K562 (cell line): ENCODE measurements around the gene RAB21. TPM values are rescaled to one million over a fixed set of nuclear protein-coding genes. Genes with fewer than 3 reads are reported as not detected.

Source experiments
- CBFA2T3 ChIP-seq: fragments of 450-650 bp; IDR thresholded peaks from 2 replicates; pipeline ENCODE4 v1.6.1; 2017
- CBFB ChIP-seq: sonication (generic); formaldehyde crosslinking; IDR thresholded peaks from 2 replicates; pipeline ENCODE4 v1.4.0; 2020; ENCODE audit warnings: mild to moderate bottlenecking, missing genetic modification reagents
- DMBX1 ChIP-seq: fragments of 250-450 bp; sonication (Bioruptor Pico); IDR thresholded peaks from 2 replicates; pipeline ENCODE4 v1.8.0; 2022; ENCODE audit warnings: inconsistent platforms, mild to moderate bottlenecking, moderate library complexity, borderline replicate concordance
- EZH2 ChIP-seq: IDR thresholded peaks from 2 replicates; pipeline ENCODE4 v1.6.1; 2012; ENCODE audit warnings: low read depth, mild to moderate bottlenecking, inconsistent platforms, low read length, borderline replicate concordance
- GATA2 ChIP-seq: sonication (generic); formaldehyde crosslinking; IDR thresholded peaks from 2 replicates; pipeline ENCODE4 v1.4.0; 2020; ENCODE audit warnings: mild to moderate bottlenecking, missing genetic modification reagents
- KLF16 ChIP-seq: IDR thresholded peaks from 2 replicates; pipeline ENCODE4 v1.6.1; 2016; ENCODE audit warnings: antibody characterized with exemption
- MTA1 ChIP-seq: fragments of 450-650 bp; IDR thresholded peaks from 2 replicates; pipeline ENCODE4 v1.6.1; 2017; ENCODE audit warnings: borderline replicate concordance
- MTA3 ChIP-seq: fragments of 450-650 bp; formaldehyde crosslinking; IDR thresholded peaks from 2 replicates; pipeline ENCODE4 v1.6.1; 2017; ENCODE audit warnings: mild to moderate bottlenecking, borderline replicate concordance
- NCOA4 ChIP-seq: fragments of 450-650 bp; IDR thresholded peaks from 2 replicates; pipeline ENCODE4 v1.6.1; 2018; ENCODE audit warnings: mild to moderate bottlenecking; ENCODE audit not compliant: partially characterized antibody
- NFATC3 ChIP-seq: fragments of 450-650 bp; IDR thresholded peaks from 2 replicates; pipeline ENCODE4 v1.6.1; 2017; ENCODE audit warnings: mild to moderate bottlenecking
- NFRKB ChIP-seq: fragments of 450-650 bp; IDR thresholded peaks from 2 replicates; pipeline ENCODE4 v1.6.1; 2016; ENCODE audit warnings: low read depth
- POLR2B ChIP-seq: fragments of 450-650 bp; IDR thresholded peaks from 2 replicates; pipeline ENCODE4 v1.6.1; 2018; ENCODE audit warnings: low read depth; ENCODE audit not compliant: partially characterized antibody
- SMAD3 ChIP-seq: fragments of 450-650 bp; formaldehyde crosslinking; conservative IDR thresholded peaks from 2 replicates; pipeline ENCODE4 v1.4.0; 2020; ENCODE audit warnings: mild to moderate bottlenecking
- TEAD1 ChIP-seq, 2 experiments: fragments of 450-650 bp in 1 of 2; sonication (generic) in 1 of 2; formaldehyde crosslinking; IDR thresholded peaks; 2 replicates each; pipeline versions ENCODE4 v1.4.0 to v1.8.0; 2020 to 2022; ENCODE audit warnings: mild to moderate bottlenecking in 2 of 2, missing genetic modification reagents in 1 of 2
- TGIF2 ChIP-seq: sonication (generic); formaldehyde crosslinking; IDR thresholded peaks from 2 replicates; pipeline ENCODE4 v1.8.1; 2022; ENCODE audit warnings: mild to moderate bottlenecking, missing genetic modification reagents, moderate library complexity
- U2AF1 ChIP-seq: fragments of 200-400 bp; formaldehyde crosslinking; optimal IDR thresholded peaks from 2 replicates; pipeline ENCODE3; 2017; ENCODE audit warnings: mild to moderate bottlenecking, low read depth, low read length, moderate library complexity
- ZBED1 ChIP-seq: IDR thresholded peaks from 2 replicates; pipeline ENCODE4 v1.6.1; 2014
- ZNF134 ChIP-seq: fragments of 250-450 bp; sonication (Bioruptor Pico); conservative IDR thresholded peaks from 2 replicates; pipeline ENCODE4 v1.4.0; 2020
- ZNF699 ChIP-seq: fragments of 250-450 bp; sonication (Bioruptor Pico); IDR thresholded peaks from 2 replicates; pipeline ENCODE4 v1.8.0; 2021; ENCODE audit warnings: mild to moderate bottlenecking, moderate library complexity; ENCODE audit not compliant: insufficient replicate concordance
- polyA plus RNA-seq, 8 experiments: library from polyadenylated mRNA; depleted of rRNA in 4 of 8; stranded (reverse) in 5 of 8; unstranded in 3 of 8; fragments of >200 nt; fragmentation: Nextera tagmentation in 2 of 8; fragmentation: Illumina TruSeq in 1 of 8; extraction: Ambion mirVana in 2 of 8; extraction: Trizol in 1 of 8; gene quantifications; 2 replicates each; pipeline versions ENCODE4 v1.2.1 to v1.2.3, GENCODE V29; 2011 to 2014; ENCODE audit warnings: inconsistent platforms in 1 of 8, missing spikeins in 1 of 8
- total RNA-seq, 7 experiments: library from RNA; depleted of rRNA in 6 of 7; stranded (reverse); fragments of >200 nt in 6 of 7; fragmentation: Illumina TruSeq in 2 of 7; extraction: Trizol in 2 of 7; gene quantifications; 2 replicates each; pipeline versions ENCODE4 v1.2.1 to v1.2.3, GENCODE V29; 2011 to 2021; ENCODE audit warnings: low replicate concordance in 1 of 7
- TF ChIP-seq, protein P1 (sequence below): IDR thresholded peaks from 2 replicates; pipeline ENCODE4 v1.6.1; 2011; ENCODE audit warnings: borderline replicate concordance, low read depth, mild to moderate bottlenecking, moderate library complexity, low read length; ENCODE audit not compliant: insufficient read depth, poor library complexity, severe bottlenecking
- TF ChIP-seq, protein P2 (sequence below): fragments of 450-650 bp; IDR thresholded peaks from 2 replicates; pipeline ENCODE4 v1.6.1; 2016; ENCODE audit warnings: missing biosample characterization, missing genetic modification characterization
- TF ChIP-seq, protein P3 (sequence below): fragments of 250-450 bp; sonication (Bioruptor Pico); IDR thresholded peaks from 2 replicates; pipeline ENCODE4 v1.8.0; 2021; ENCODE audit warnings: moderate library complexity, mild to moderate bottlenecking, inconsistent platforms
- TF ChIP-seq, protein P4 (sequence below): fragments of 450-650 bp; formaldehyde crosslinking; IDR thresholded peaks from 2 replicates; pipeline ENCODE4 v1.4.0; 2022; ENCODE audit warnings: missing genetic modification characterization

The RAB21 gene
- total and polyA plus RNA-seq, 9 of the 15 experiments (the other 6 are each of a cell fraction or from before 2014, with no cell fraction given), result 5.3 to 45.6 (median 19.6) TPM

DNA sequence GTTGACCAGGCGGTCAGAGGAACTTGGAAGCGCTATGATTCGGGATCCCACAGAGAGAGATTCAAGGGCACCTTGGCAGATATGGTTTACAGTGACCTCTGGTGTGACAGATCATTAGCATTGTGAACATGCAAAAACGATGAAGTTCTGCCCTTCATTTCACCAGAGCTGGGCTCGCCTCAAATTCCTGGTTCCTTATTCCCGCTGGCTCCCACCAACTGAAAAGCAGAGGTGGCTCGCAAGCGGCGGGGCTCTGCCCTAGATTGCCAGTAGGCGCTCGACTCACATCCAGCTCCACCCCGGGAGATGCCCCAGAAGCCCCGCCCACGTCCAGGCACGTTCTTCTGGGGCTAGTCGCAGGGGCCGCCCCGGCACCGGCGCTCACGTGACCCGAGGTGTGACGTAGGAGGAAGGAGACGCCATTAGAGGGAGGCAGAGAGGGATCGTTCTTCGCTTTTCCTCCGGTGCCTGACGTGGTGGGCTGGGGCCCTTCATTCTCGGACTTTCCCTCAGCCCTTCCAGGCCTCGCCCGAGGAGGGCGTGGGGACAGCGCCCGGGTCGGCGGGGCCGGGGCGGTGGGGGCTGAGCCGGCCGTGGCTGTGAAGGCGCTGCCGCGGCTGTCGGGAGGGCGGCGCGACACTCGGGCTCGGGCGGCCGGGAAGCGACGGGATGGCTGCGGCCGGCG is at the start of gene RAB21 (continued):
- TF ChIP-seq, protein P1, sequence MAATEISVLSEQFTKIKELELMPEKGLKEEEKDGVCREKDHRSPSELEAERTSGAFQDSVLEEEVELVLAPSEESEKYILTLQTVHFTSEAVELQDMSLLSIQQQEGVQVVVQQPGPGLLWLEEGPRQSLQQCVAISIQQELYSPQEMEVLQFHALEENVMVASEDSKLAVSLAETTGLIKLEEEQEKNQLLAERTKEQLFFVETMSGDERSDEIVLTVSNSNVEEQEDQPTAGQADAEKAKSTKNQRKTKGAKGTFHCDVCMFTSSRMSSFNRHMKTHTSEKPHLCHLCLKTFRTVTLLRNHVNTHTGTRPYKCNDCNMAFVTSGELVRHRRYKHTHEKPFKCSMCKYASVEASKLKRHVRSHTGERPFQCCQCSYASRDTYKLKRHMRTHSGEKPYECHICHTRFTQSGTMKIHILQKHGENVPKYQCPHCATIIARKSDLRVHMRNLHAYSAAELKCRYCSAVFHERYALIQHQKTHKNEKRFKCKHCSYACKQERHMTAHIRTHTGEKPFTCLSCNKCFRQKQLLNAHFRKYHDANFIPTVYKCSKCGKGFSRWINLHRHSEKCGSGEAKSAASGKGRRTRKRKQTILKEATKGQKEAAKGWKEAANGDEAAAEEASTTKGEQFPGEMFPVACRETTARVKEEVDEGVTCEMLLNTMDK, result no peak
- TF ChIP-seq EZH2, result no peak
- 0 out of 2 replicates have a peak, but pooled peaks have one; percentile 46 for TF ChIP-seq MTA3
- TF ChIP-seq, protein P2, sequence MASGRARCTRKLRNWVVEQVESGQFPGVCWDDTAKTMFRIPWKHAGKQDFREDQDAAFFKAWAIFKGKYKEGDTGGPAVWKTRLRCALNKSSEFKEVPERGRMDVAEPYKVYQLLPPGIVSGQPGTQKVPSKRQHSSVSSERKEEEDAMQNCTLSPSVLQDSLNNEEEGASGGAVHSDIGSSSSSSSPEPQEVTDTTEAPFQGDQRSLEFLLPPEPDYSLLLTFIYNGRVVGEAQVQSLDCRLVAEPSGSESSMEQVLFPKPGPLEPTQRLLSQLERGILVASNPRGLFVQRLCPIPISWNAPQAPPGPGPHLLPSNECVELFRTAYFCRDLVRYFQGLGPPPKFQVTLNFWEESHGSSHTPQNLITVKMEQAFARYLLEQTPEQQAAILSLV (tag), result no peak
- no peak for TF ChIP-seq DMBX1 (CRISPR knock-in tag)
- TF ChIP-seq NCOA4, result no peak
- peak; percentile 7; the same call in 1 of the 2 replicates for TF ChIP-seq CBFA2T3
- TF ChIP-seq, protein P3, sequence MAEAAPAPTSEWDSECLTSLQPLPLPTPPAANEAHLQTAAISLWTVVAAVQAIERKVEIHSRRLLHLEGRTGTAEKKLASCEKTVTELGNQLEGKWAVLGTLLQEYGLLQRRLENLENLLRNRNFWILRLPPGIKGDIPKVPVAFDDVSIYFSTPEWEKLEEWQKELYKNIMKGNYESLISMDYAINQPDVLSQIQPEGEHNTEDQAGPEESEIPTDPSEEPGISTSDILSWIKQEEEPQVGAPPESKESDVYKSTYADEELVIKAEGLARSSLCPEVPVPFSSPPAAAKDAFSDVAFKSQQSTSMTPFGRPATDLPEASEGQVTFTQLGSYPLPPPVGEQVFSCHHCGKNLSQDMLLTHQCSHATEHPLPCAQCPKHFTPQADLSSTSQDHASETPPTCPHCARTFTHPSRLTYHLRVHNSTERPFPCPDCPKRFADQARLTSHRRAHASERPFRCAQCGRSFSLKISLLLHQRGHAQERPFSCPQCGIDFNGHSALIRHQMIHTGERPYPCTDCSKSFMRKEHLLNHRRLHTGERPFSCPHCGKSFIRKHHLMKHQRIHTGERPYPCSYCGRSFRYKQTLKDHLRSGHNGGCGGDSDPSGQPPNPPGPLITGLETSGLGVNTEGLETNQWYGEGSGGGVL (CRISPR knock-in tag), result no peak
- peak; percentile 94; the same call in 1 of the 2 replicates for TF ChIP-seq NFRKB
- TF ChIP-seq TEAD1 (CRISPR knock-in tag; IDR thresholded peaks at IDR 0.05), result peak; percentile 24 to 53; a peak in 1 of 4 replicates
- no peak for TF ChIP-seq ZNF699 (CRISPR knock-in tag)
- no peak for TF ChIP-seq KLF16
- peak; percentile 85 for TF ChIP-seq MTA1
- TF ChIP-seq ZBED1, result no peak
- peak; percentile 56 for TF ChIP-seq POLR2B
- TF ChIP-seq, protein P4, sequence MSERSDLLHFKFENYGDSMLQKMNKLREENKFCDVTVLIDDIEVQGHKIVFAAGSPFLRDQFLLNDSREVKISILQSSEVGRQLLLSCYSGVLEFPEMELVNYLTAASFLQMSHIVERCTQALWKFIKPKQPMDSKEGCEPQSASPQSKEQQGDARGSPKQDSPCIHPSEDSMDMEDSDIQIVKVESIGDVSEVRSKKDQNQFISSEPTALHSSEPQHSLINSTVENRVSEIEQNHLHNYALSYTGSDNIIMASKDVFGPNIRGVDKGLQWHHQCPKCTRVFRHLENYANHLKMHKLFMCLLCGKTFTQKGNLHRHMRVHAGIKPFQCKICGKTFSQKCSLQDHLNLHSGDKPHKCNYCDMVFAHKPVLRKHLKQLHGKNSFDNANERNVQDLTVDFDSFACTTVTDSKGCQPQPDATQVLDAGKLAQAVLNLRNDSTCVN (CRISPR knock-in tag), result peak; percentile 67; the same call in 1 of the 2 replicates
- no peak for TF ChIP-seq SMAD3
- TF ChIP-seq NFATC3, result no peak
- no peak for TF ChIP-seq CBFB (CRISPR knock-in tag)
- no peak for TF ChIP-seq U2AF1
- TF ChIP-seq TGIF2, result 0 out of 2 replicates have a peak, but pooled peaks have one; percentile 29
- TF ChIP-seq ZNF134 (CRISPR knock-in tag), result no peak
- TF ChIP-seq GATA2 (CRISPR knock-in tag), result no peak
